Stimulated activated effector memory CD8-positive, alpha-beta T cell treated with anti-CD3 and anti-CD28 coated beads, Interleukin-12 subunit alpha, Interleukin-12 subunit beta, amount 100 ng/mL, for 72 hours (primary cell): ENCODE data around the gene XKR8.

Source experiments
- ATAC-seq: fragments of 150-1000 bp; cut with Tn5 transposase; 2 replicates; pipeline ENCODE4 v1.10.0; 2021
- DNase-seq, 2 donors: peaks; one replicate each; pipeline ENCODE4 v3.0.0; 2021 to 2022; ENCODE audit warnings: low spot score in 2 of 2
- H3K27ac Mint-ChIP-seq: one replicate; pipeline ENCODE4 v1.8.0; 2022; ENCODE audit warnings: mild to moderate bottlenecking, mixed read lengths
- H3K36me3 Mint-ChIP-seq: one replicate; pipeline ENCODE4 v1.8.0; 2022; ENCODE audit warnings: mild to moderate bottlenecking, mixed read lengths
- H3K4me1 Mint-ChIP-seq: one replicate; pipeline ENCODE4 v1.8.0; 2022; ENCODE audit warnings: mixed read lengths
- H3K4me3 Mint-ChIP-seq: one replicate; pipeline ENCODE4 v1.8.0; 2022; ENCODE audit warnings: mild to moderate bottlenecking, mixed read lengths
- H3K9me3 Mint-ChIP-seq: one replicate; pipeline ENCODE4 v1.8.0; 2022; ENCODE audit warnings: mixed read lengths

The XKR8 gene, protein sequence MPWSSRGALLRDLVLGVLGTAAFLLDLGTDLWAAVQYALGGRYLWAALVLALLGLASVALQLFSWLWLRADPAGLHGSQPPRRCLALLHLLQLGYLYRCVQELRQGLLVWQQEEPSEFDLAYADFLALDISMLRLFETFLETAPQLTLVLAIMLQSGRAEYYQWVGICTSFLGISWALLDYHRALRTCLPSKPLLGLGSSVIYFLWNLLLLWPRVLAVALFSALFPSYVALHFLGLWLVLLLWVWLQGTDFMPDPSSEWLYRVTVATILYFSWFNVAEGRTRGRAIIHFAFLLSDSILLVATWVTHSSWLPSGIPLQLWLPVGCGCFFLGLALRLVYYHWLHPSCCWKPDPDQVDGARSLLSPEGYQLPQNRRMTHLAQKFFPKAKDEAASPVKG

DNA sequence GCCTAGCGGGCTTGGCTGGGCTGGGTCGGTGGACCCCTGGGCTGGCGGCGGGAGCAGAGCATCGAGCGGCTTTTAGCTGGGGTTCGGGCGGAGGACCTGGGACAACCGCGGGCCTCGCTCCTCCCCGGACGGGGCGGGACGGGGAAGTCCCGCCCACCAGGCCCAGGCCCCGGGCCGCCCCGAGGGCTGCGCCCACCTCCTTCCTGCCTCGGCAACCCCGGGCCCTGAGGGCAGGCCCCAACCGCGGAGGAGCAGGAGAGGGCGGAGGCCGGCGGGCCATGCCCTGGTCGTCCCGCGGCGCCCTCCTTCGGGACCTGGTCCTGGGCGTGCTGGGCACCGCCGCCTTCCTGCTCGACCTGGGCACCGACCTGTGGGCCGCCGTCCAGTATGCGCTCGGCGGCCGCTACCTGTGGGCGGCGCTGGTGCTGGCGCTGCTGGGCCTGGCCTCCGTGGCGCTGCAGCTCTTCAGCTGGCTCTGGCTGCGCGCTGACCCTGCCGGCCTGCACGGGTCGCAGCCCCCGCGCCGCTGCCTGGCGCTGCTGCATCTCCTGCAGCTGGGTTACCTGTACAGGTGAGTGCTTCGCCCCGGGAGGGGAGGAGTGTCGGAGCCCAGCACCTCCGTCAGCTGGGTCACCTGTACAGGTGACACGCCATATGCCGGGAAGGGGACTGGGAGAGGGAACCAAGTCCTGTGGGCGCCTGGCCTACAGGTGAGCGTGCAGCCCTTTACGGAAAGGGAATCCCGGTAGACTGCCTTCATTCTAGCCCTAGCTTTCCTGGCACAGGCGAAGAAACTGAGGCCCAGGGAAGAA, at the start of gene XKR8:
TSS of gene XKR8 (plus strand) at position 182 of the 812 bp plus-strand sequence. CDS start at position 279, 97 bp downstream.
- Mint-ChIP-seq H3K9me3 (no peaks in the 10 kb centered on the region), H3K4me1 (peaks cover 40% of the 10 kb centered on the region), H3K4me3 (peak within 1 kb of the TSS; percentile 73), H3K27ac (peak within 1 kb of the TSS; percentile 76), H3K36me3 (peaks cover 15% of the 10 kb centered on the region)
- ATAC-seq (peak; percentile 98), DNase-seq (peak; percentile 74 to 92)

DNA sequence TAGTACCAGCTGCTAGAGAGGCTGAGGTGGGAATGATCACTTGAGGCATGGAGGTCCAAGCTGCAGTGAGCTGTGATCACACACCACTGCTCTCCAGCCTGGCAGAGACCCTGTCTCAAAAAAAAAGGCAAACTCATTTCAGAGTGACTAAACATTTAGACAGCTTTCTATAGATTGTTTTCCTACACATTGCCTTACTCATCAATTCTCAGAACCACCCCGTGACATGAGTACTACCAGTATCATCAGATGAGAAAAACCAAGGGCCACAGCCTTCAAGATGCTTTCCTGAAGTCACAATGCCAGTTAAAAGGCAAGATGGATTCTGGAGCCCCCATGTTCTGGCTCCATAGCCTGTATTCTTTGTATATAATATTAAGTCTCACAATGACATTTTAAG, 47.3 kb upstream of the XKR8 start:
- H3K9me3 Mint-ChIP-seq, result no peaks in the 10 kb centered on the region
- peaks cover 38% of the 10 kb centered on the region for H3K4me1 Mint-ChIP-seq
- H3K36me3 Mint-ChIP-seq, result peaks cover 76% of the 10 kb centered on the region
- DNase-seq (peak; percentile 9 to 57), ATAC-seq (peak; percentile 71)
- peak overlapping the region; percentile 100 for H3K27ac Mint-ChIP-seq
- H3K4me3 Mint-ChIP-seq, result peak overlapping the region; percentile 100

DNA sequence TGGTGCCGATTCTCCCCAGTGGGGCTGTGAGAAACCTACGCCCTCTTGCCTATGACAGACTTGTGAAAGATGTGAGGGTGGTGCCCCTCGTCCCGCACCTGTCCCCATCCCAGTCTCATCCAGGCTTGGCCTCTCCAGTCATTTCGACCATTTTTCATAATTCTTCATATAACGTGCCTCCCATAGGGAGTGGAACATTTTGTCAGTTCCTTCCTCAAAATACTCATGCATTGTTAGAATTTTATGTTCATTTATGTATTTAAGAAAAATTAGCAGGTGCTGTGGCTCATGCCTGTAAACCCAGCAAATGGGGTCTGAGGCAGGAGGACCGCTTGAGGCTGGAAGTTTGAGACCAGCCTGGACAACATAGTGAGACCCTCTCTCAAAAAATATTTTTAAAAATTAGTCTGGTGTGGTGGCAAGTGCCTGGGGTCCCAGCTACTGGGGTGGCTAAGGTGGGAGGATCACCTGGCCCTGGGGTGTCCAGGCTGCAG, 44.6 kb upstream of the XKR8 start:
- DNase-seq, result no peak
- no peak for ATAC-seq

DNA sequence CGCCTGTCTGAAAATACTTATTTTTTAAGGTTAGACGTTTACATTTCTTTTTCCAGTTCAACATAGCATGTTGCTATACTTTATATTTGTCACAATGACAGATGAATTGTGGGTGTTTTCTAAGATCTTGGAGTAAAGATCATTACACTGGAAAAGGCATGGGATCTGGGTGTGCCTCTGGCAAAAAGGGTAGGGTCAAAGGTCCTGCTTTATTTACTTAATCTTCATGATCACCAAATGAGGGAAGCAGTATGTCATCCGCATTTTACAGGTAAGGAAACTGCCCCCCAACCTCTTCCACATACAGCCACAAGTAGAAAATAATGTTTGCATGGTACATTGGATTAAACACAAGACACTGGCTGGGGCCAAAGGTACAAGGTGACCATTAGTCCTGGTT, 37.5 kb upstream of the XKR8 start:
- Mint-ChIP-seq H3K36me3 (no peaks in the 10 kb centered on the region), H3K4me1 (no peaks in the 10 kb centered on the region), H3K27ac (no peak overlapping the region), H3K9me3 (no peaks in the 10 kb centered on the region), H3K4me3 (no peak overlapping the region)
- ATAC-seq, result no peak
- no peak for DNase-seq

More for the DNA sequence above, 44.6 kb upstream of the XKR8 start:
- Mint-ChIP-seq H3K4me1 (peaks cover 36% of the 10 kb centered on the region), H3K9me3 (no peaks in the 10 kb centered on the region), H3K27ac (peak overlapping the region; percentile 100), H3K4me3 (peak overlapping the region; percentile 100), H3K36me3 (peaks cover 49% of the 10 kb centered on the region)

DNA sequence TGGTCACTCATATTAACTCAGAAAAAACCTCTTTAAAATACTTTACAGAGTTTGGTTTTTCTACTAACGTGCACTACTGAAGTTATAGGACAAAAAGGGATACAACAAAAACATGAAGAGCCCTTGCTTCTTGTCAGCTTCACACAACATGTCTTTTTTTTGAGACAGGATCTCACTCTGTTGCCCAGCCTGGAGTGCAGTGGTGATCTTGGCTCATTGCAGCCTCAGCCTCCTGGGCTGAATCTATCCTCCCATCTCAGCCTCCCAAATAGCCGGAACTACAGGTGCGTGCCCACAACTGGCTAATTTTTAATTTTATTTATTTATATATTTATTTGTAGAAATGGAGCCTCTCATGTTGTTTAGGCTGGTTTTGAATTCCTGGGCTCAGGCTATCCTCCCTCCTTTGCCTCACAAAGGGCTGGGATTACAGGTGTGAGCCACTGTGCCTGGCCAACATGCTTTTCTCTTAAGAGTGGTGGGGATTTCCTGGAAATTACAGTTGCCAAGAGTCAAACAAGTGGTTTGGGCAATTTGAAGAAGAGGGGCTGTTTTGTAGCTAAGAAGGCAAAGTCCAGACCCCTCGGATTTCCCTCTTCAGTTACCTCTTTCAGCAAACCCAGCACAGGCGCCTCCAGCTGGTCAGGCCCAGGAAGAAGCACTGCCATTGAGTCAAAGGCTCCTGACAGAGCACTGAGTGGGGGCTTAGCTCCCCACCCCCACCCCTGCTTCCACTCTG, 31.4 kb upstream of the XKR8 start:
- H3K36me3 Mint-ChIP-seq, result no peaks in the 10 kb centered on the region
- H3K9me3 Mint-ChIP-seq, result no peaks in the 10 kb centered on the region
- no peak overlapping the region for H3K27ac Mint-ChIP-seq
- no peak for DNase-seq
- ATAC-seq, result no peak
- H3K4me3 Mint-ChIP-seq, result no peak overlapping the region
- no peaks in the 10 kb centered on the region for H3K4me1 Mint-ChIP-seq

DNA sequence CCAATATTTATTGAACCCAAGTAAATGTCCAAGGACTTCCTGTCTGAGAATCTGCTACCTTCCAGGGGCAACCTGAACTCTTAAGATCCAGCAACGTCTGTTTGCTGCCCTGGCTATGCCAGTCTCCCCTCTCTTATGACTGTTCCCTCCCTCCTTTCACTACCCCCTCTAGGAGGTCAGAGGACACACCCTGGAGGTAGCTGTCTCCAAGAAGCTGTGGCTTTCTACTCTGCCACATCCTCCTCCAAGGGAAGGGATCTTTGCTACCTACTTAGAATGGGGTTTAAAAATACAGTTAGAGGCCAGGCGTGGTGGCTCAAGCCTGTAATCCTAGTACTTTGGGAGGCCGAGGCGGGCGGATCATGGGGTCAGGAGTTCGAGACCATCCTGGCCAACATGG, 28.6 kb upstream of the XKR8 start:
- ATAC-seq, result no peak
- Mint-ChIP-seq H3K9me3 (no peaks in the 10 kb centered on the region), H3K4me3 (no peak overlapping the region), H3K27ac (no peak overlapping the region), H3K4me1 (peaks cover 10% of the 10 kb centered on the region), H3K36me3 (no peaks in the 10 kb centered on the region)
- no peak for DNase-seq

DNA sequence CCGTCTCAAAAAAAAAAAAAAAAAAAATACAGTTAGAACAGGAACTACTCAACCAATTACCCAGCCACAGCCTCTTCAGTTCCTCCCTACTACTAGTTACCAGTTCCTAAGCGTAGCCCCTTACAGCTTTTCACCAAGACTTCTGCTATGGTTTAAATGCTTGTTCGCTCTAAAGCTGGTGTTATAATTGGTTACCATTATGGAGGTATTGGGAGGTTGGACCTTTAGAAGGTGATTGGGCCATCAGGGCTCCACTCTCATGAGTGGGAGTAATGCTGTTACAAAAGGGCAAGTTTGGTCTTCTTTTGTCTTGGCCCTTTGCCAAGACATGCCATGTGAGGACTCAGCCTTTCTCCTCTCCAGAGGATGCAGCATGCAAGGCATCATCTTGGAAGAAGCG, 28.0 kb upstream of the XKR8 start:
- Mint-ChIP-seq H3K4me1 (peaks cover 10% of the 10 kb centered on the region), H3K9me3 (no peaks in the 10 kb centered on the region), H3K36me3 (no peaks in the 10 kb centered on the region), H3K27ac (no peak overlapping the region), H3K4me3 (no peak overlapping the region)
- DNase-seq, result no peak
- ATAC-seq, result no peak

DNA sequence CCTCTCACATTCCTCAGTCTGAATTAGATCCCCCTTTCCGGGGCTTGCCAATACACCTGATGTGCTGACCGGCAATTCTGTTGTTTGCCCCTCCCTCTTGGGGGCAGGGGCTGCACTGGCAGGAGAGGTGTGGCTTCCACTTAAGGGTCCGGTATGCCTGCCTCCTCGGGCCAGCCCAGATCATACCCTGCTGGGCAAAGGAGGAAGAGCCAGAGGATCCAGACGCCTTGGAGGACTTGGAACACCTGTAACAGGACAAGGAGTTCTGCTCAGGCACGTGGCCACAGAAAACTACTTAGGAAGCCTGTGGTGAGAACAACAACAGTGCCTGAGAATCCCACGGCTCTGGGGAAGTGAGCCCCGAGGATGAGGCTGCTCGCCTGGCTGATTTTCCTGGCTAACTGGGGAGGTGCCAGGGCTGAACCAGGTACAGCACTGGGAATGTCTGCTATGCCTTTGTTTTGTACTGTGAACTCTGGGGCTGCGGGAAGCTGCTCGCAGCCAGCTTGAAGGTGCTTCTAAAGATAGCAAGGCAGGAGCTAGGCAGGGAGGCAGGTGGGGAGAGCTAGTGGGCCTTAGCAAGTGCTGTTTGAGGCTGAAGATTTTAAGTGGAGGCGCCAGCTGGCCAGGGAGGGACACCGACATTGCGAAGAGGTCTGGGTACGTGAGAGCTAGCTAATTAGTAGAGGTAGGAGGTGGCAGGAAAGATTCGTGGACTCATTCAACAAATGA, 24.8 kb upstream of the XKR8 start, which contains the start of gene SMPDL3B:
TSS of gene SMPDL3B (plus strand) at position 183 of the 732 bp plus-strand sequence. CDS start at position 367, 184 bp downstream.
- H3K9me3 Mint-ChIP-seq, result no peaks in the 10 kb centered on the region
- no peaks in the 10 kb centered on the region for H3K36me3 Mint-ChIP-seq
- peak within 1 kb of the TSS; percentile 1 for H3K4me3 Mint-ChIP-seq
- DNase-seq (no peak), ATAC-seq (peak; percentile 51)
- peak within 1 kb of the TSS; percentile 22 for H3K27ac Mint-ChIP-seq
- H3K4me1 Mint-ChIP-seq, result peaks cover 12% of the 10 kb centered on the region

DNA sequence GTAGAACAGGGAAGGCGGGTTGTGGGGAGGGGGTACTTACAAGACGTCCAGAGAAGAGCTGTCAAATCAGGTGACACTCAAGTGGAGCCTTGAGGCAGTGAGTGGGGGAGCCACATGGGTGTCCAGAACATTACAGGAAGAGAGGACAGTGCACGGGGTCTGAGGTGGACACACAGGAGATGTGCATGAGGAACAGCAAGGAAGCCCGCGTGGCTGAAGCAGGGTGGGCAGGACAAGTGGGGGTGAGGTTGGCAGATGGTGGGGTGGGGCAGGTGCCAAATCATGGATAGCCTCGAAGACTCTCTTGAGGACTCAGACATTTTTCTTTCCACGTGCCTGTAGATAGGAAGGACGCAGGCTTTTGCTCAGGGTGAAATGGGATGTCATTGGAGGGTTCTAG, 24.1 kb upstream of the XKR8 start:
- Mint-ChIP-seq H3K4me1 (peaks cover 19% of the 10 kb centered on the region), H3K36me3 (no peaks in the 10 kb centered on the region), H3K27ac (no peak overlapping the region), H3K9me3 (no peaks in the 10 kb centered on the region), H3K4me3 (no peak overlapping the region)
- ATAC-seq (no peak), DNase-seq (no peak)

DNA sequence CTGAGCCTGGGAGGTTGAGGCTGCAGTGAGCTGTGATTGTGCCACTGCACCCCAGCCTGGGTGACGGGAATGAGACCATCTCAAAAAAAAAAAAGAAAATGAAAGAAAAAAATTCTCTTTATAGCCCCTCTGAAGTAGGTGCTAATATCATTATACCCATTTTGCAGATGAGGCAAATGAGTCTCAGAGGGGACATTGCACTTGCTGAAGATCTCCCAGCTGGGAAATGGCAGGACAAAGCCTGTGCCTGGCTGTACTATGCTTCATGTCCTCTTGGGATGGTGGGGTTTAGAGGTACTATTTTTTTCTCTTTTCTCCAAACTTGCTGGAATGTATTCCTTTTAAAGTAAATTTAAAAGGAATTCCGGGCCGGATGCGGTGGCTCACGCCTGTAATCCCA, 23.4 kb upstream of the XKR8 start:
- ATAC-seq, result no peak
- no peaks in the 10 kb centered on the region for H3K9me3 Mint-ChIP-seq
- H3K4me3 Mint-ChIP-seq, result no peak overlapping the region
- peaks cover 19% of the 10 kb centered on the region for H3K4me1 Mint-ChIP-seq
- no peak for DNase-seq
- no peak overlapping the region for H3K27ac Mint-ChIP-seq
- H3K36me3 Mint-ChIP-seq, result no peaks in the 10 kb centered on the region

DNA sequence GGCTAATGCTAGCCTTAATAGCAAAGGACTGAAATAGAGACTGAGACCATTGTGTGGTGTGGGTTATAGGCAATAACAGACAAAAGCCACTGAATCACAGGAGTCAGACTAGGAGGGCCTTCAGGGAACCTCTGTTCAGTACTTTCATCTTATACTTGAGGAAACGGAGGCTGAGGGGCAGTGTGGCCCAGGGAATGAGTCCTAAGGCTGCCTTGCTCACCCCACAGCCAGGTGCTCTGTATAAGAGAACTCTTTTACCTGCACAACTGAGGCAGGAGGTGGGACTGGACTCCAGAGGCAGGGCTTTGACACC, 22.3 kb upstream of the XKR8 start:
- no peaks in the 10 kb centered on the region for H3K9me3 Mint-ChIP-seq

DNA sequence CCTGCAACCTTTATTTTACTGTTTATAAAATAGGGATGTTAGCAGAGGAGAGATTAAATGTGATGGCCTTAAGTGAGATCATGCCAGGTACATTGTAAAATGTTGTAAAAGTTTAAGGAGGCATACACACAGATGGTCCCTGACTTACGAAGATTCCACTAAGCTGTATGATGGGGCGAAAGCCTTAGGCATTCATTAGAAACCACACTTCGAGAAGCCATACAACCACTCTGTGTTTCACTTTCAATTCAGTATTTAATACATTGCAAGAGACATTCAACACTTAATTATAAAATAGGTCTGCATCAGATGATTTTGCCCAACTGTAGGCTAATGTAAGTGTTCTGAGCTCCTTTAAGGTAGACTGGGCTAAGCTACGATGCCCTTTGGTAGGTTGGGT, 21.3 kb upstream of the XKR8 start:
- no peak overlapping the region for H3K27ac Mint-ChIP-seq

More for the DNA sequence above, 22.3 kb upstream of the XKR8 start:
- peaks cover 19% of the 10 kb centered on the region for H3K4me1 Mint-ChIP-seq
- no peak for ATAC-seq
- no peak for DNase-seq
- H3K4me3 Mint-ChIP-seq, result no peak overlapping the region
- no peaks in the 10 kb centered on the region for H3K36me3 Mint-ChIP-seq
- H3K27ac Mint-ChIP-seq, result no peak overlapping the region

DNA sequence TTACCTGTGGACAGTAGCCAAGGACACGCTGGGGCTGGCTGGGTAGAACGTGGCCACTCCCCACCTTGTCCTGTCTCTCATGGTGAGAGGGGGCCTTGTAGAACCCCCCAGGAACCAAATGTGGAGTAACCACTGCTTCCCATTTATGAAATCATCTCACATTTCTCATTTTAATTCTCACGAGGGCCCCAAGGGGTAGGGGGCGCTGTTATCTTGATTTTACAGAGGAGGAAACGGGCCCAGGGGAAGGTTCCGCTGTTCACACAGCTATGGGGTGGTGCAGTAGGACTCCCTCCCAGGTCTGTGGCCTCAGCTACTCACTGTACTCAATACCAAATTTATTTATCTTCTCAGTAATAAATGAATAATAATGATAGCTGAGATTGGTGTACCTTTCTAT, 19.5 kb upstream of the XKR8 start:
- DNase-seq, result peak; percentile 50 to 82
- Mint-ChIP-seq H3K9me3 (no peaks in the 10 kb centered on the region), H3K4me1 (peaks cover 26% of the 10 kb centered on the region), H3K36me3 (no peaks in the 10 kb centered on the region), H3K27ac (peak overlapping the region; percentile 89), H3K4me3 (no peak overlapping the region)
- ATAC-seq, result peak; percentile 82

More for the DNA sequence above, 21.3 kb upstream of the XKR8 start:
- no peaks in the 10 kb centered on the region for H3K36me3 Mint-ChIP-seq
- peaks cover 25% of the 10 kb centered on the region for H3K4me1 Mint-ChIP-seq
- H3K4me3 Mint-ChIP-seq, result no peak overlapping the region
- H3K9me3 Mint-ChIP-seq, result no peaks in the 10 kb centered on the region
- ATAC-seq (no peak), DNase-seq (no peak)

DNA sequence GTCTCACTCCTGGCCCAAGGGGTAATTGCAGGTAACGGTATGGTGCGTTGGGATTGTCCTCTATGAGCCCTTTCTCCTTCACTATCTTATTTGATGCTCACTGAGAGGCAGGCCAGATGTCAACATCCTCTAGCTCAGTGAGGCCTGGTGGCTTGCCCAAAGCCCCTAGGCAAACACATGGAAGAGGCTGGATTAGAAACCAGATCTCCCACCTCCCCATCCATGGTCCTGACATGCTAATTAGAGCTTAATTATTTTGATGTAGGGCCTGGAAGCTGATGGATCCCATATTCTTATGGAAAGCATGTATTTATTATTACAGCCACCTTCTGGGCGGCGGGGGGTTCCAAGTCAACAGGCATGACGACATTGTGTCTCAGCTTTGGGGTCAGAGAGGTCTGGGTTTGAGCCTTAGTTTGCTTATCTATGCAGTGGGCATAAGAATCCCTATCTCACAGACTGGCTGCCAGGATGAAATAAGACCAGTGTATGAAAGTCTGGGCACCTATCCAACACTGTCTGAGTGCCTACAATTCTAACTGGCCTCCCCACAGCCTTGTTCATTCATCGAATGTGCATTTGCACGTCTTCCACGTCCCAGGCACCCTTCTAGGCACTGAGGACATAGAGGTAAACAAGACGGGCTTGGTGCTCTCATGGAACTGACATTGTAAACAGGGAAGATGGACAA, 18.8 kb upstream of the XKR8 start:
- H3K27ac Mint-ChIP-seq, result peak overlapping the region; percentile 89
- no peak for DNase-seq
- H3K9me3 Mint-ChIP-seq, result no peaks in the 10 kb centered on the region
- no peak overlapping the region for H3K4me3 Mint-ChIP-seq
- no peak for ATAC-seq
- peaks cover 23% of the 10 kb centered on the region for H3K4me1 Mint-ChIP-seq
- no peaks in the 10 kb centered on the region for H3K36me3 Mint-ChIP-seq
